Daoy (cell line): ENCODE results near the gene JAK1. TPM values are rescaled to one million over a fixed set of nuclear protein-coding genes. Genes with fewer than 3 reads are reported as not detected.

ENCODE experiments used
- DNase-seq: peaks from one replicate; pipeline ENCODE4 v3.0.0-alpha.2; 2015; ENCODE audit warnings: low read depth
- total RNA-seq: library from RNA; depleted of rRNA; stranded (reverse); fragments of >200 nt; shearing (Covaris generic); gene quantifications from 2 replicates; pipeline ENCODE4 v1.2.3, GENCODE V29; 2014

Gene JAK1
- total RNA-seq, 1 experiment from 2014 or later, result 70.3 TPM

DNA sequence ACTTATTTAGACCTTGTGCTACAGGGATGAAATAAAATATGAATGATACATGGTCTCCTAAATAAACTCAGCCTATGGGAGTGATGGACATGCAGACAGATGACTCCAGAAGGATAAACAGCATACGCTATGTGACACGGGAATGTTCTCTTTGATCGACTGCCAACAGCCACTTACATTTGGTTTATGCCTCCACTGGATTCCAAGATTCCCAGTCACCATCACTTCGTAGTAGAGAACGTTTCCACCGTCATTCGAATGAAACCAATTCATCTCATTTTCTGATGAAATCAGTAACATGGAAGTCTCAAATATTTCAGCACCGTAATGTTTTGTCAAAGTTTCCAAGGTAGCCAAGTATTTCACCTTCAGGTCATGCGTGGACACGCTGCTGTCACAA is 99.7 kb downstream of the JAK1 start:
- DNase-seq, result no peak

- DNase-seq, result no peak
Observed at GRCh38 chr1:64865105-64865757, 101.1 kb downstream of the JAK1 start.

DNA sequence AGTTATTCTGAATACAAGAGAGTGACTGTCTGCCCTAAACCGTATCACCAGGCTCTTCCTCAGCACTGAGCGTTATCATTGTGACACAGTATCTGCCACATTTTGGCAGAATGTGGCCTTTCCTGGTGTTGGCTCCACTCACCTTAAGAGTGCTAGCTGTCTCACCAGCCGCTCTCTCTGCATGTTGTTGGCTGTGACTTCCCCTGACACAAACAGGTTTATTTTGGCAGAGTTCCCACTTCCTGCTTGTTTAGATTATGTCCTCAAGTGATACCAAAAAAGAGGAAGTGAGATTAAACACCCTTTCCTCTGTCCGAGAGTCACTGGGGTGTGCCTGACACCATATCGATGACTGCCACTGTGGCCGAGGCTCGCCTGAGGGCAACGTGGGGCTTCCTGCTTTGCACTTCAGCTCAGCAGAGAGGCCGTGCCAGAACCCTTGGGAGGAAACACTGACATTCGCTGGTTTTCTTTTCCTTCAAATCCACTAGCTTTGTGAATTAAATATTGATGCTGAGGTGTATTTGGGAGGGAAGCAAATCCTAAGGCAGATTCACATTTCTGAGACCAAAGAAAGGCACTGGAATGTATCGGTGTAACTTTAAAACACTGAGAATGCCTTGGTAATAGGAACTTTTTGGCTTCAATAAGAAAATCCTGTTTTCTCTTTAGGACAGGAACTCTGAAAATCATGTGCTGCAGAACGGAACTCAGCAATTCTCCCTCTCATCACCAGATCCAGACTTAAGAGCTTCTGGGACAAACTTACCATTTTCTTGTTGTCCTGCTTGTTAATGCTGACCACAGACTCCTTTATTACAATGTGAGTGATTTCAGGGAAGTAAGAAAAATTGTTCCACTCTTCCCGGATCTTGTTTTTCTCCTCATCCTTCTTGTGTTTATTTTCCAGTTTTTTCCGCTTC is 102.1 kb downstream of the JAK1 start:
- DNase-seq, result no peak

- DNase-seq, result peak; percentile 34
Observed at GRCh38 chr1:64861611-64862010, 104.7 kb downstream of the JAK1 start.

- no peak for DNase-seq
Observed at GRCh38 chr1:64857347-64857746, 109.0 kb downstream of the JAK1 start.

GRCh38 chr1:64856553-64856952 is 109.8 kb downstream of the JAK1 start:
- no peak for DNase-seq

- no peak for DNase-seq
Observed at GRCh38 chr1:64855557-64855956, 110.8 kb downstream of the JAK1 start.

DNA sequence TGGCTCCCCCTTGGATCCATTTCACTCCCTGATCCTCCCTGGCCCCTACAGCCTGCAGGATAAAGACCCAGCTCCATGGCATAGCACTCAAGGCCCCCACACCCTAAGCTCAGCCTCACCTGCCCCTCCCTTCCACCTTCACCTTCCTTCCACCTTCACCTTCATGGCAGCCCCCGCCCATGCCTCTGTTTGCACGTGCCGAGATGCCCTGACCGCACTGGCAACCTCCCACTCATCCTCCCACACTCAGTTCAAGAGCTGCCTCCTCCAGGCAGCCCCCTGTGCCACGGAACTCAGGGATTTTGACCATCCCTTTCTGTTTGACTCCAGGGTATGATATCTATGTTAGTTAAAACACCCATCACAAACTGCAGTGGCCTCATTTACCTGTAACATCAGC is 111.7 kb downstream of the JAK1 start:
- DNase-seq, result no peak

DNA sequence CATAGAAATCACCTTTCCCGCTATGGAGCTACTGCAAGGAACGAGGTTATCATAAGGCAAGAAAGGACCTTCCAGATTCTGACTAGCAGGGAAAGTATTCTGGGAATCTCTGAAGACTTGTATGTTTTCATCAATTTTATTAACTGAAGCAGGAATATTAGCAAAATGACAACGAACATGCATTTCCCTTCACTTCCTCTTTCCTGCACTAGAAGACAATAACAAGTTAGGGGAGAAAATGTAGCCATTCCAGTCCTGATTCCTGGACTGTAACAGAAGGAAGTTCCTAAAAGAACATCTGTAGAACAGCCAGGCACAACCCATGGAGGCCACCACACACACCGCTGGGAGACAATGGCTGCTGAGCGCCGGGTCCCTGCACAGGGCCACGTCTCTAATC is 114.7 kb downstream of the JAK1 start:
- no peak for DNase-seq

DNA sequence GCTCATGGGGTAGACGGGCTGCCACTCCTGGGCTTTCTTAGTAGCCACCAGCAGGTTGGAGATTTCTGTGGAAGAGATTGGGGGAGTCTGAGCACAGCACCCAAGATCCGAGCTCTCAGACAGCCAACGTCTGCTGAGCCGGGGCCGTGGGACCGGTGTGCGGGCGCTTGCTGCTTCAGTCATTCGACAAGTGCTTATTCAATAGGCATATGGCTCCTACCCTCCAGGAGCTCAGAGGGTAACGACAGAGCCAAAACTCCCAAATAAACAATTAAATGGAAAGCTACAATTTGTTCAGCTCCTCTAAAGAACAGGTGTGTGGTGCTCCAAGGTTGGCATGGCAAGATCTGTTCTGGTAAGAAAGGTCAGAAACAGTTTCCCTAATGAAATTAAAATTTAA is 115.5 kb downstream of the JAK1 start:
- DNase-seq, result no peak

- no peak for DNase-seq
Observed at GRCh38 chr1:64849942-64850341, 116.4 kb downstream of the JAK1 start.

- DNase-seq, result no peak
Observed at GRCh38 chr1:64848803-64849202, 117.5 kb downstream of the JAK1 start.

DNA sequence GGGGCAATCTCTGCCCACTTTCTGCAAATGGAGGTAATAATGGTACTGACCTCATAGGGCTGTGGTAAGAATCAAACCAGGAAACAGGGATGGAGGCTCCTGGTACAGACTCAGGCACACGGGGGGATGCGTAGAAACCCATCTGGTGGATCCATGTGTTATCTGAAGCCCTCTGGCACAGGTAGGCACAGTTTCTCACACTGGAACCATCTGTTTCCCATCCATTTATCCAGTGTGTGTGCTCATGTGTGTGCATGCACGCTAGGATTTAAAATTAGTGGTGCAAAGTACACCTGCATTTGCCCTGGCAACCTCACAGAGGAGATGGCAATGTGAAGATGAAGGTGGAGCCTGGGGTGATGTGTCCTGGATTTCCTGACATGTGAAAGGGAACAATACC is 118.2 kb downstream of the JAK1 start:
- DNase-seq, result no peak

GRCh38 chr1:64847666-64848065 is 118.7 kb downstream of the JAK1 start:
- DNase-seq, result no peak

- DNase-seq, result no peak
Observed at GRCh38 chr1:64846573-64847430, 119.5 kb downstream of the JAK1 start.

DNA sequence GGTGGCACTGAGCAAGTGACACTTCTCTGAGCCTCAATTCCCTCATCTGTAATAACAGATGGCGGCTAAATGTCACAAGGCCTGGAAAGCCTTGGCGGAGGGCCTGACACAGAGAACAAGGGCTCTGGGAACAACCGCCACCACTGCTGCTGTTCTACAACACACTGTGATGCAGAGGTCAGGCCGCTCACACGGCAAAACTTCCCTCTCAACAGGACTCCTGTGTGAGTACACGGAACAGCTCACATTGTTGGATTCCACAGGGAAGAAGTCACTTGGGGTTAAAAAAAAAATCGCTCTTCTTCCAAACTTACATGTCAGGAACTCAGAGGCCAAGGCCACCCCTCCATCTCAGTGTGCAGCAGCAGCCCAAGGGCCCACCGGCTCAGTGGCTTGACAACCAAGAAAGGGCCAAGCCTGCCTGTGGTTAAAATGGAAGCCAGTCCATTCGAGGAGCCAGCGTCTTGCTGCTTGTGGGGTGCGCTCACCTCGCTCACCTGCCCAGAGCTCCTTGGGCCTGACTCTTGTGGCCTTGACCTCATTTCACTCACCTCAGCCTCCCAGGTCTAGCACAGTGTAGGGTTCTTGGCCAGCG is 120.4 kb downstream of the JAK1 start:
- no peak for DNase-seq

DNA sequence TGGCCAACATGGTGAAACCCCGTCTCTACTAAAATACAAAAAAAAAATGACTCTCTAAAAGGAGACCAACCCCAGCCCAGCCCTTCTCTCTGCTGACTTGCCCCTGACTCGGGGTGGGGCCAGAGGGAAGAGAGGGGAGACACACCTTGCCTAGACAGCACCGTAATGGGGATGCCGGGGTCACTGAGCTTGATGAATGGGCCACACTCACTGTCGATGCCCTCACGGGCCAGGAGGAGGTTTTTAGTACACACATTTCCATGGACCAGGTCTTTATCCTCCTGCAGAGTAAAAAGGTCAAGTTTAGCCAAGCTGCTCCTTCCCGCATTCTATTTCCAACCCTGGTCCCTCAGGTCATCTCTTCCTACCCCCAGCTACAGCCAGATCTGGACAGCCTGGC is 121.7 kb downstream of the JAK1 start:
- DNase-seq, result no peak

- DNase-seq, result no peak
Observed at GRCh38 chr1:64844175-64844574, 122.2 kb downstream of the JAK1 start.

DNA sequence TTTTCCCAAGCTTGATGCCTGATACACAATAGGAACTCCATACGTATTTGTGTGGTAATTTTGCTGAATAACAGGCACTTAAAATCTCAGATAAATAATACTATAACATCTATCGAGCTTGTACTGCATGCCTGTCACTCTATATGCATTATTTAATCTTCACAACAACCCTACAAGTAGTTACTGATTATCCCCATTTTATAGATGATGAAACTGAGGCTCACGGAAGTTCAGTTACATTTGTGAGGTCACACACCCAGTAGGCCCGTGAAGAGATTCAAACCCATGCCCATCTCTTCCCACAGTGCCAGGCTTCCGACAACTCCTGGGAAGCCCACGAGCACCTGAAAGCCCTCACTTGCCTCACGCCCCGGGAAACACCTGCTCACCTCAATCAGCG is 122.7 kb downstream of the JAK1 start:
- no peak for DNase-seq

DNA sequence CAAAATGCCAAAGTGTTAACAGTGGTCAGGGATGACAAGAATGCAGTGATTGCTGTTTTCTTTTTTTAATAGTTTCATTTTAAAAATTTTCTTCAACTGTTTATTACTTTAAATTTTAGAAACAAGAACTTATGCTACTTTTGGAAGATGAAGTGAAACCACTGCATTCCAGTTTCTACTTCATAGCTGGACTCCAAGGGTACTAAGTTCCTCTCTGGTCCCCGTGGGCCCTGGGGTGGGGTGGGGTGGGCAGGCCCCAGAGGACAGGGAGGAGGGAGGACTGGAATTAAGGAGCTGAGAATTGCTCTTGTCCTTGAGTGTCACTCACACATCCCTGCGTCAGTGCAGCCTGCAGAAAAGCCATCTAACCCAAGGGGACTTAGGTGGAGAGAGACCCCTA is 124.1 kb downstream of the JAK1 start:
- no peak for DNase-seq

DNA sequence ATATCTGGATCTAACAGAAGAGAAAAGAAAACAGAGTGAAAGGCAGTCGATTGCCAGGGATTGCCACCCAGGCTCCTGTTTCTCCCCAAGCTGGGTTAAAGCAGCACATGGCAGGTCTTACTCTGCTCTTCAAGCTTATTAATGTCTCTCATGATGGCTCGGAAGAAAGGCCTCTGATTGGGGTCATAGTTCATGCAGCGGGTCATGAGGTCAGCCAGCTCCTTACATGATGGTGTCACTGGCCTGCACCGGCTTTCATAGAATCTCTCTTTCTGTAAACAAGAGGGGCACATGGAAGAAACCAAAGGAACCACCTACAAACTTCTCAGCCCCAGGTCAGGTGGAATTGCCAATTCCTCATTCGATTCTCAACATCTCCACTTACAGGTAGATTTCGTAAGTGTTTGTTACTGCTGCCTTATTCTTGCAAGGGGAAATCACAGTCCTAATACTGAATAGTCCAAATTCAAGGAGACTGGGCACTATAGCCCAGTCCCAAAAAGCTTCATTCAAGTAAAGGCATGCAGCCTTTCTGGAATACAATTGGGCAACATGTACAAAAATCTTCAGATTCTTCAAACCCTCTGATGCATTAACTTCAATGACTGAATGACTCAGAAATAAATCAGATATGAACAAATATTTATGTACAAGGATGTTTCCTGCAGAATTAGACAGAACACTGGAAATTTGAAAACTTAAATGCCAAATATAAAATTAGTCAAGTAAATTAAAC is 124.9 kb downstream of the JAK1 start:
- no peak for DNase-seq
